Measurements from ENCODE around the gene CAPZB.
A peak's percentile ranks its signal among the peaks of the same experiment; 100 is the strongest.

Gene CAPZB

DNA sequence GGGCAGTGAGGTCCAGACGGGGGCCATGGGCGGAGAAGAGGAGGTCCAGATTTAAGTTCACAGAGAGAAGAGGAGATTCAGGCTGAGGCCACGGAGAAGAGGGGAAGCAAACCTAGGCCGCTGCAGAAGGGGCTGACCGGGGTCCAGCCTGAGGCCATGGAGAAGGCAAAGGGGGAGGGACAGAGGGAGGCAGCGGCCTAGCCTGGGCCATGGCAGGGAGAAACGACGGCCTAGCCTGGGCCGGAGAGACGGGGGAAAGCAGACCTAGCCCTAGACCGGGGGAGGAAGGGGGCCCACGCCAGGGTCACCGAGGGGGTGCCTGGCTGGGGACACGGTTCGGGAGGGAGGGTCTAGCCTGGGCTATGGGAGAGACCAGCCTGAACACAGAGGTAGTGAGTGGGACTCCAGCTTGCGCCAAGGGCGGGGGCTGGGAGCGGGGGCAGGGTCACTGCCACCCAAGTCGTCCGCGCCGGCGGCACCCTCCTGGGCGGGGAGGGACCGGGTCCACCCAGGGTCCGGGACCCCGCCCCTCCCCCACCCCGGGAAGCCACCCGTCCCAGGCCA, 459 bp downstream of the CAPZB start:
- no peak for DNase-seq (ENCODE audit: low read depth)
- TF ChIP-seq, protein P1, sequence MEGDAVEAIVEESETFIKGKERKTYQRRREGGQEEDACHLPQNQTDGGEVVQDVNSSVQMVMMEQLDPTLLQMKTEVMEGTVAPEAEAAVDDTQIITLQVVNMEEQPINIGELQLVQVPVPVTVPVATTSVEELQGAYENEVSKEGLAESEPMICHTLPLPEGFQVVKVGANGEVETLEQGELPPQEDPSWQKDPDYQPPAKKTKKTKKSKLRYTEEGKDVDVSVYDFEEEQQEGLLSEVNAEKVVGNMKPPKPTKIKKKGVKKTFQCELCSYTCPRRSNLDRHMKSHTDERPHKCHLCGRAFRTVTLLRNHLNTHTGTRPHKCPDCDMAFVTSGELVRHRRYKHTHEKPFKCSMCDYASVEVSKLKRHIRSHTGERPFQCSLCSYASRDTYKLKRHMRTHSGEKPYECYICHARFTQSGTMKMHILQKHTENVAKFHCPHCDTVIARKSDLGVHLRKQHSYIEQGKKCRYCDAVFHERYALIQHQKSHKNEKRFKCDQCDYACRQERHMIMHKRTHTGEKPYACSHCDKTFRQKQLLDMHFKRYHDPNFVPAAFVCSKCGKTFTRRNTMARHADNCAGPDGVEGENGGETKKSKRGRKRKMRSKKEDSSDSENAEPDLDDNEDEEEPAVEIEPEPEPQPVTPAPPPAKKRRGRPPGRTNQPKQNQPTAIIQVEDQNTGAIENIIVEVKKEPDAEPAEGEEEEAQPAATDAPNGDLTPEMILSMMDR (IDR thresholded peaks at IDR 0.05; ENCODE audit: low read length, missing control alignments): no peak
- H3K4me3 ChIP-seq (replicated peaks; ENCODE audit: low read depth, low read length): peak overlapping the region; percentile 78

DNA sequence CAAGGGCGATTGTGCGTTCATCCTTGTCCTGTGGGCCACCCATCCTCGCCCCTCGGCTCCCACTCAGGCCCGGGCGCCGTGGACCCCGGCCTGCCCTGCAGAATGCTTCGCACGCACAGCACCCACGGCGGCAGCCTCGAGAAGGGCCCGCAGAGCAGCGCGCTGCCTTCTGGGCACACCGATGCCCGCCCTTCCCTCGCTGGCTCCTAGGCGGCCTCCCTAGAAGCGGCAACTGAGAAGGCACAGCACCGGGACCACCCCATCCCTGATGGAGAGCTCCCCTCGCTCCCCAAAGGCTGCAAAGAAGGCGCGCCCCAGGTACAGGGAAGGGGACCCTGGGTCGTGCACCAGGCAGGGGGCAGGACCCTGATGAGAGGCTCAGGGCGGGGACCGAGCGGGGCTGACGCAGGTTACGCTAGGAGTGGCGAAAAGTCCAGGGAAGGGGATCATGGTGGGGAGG, 971 bp downstream of the CAPZB start:
- TF ChIP-seq, protein P1 (IDR thresholded peaks at IDR 0.05; ENCODE audit: low read length, missing control alignments): no peak
- H3K4me3 ChIP-seq (replicated peaks; ENCODE audit: low read depth, low read length): peak overlapping the region; percentile 78
- no peak for DNase-seq (ENCODE audit: low read depth)

DNA sequence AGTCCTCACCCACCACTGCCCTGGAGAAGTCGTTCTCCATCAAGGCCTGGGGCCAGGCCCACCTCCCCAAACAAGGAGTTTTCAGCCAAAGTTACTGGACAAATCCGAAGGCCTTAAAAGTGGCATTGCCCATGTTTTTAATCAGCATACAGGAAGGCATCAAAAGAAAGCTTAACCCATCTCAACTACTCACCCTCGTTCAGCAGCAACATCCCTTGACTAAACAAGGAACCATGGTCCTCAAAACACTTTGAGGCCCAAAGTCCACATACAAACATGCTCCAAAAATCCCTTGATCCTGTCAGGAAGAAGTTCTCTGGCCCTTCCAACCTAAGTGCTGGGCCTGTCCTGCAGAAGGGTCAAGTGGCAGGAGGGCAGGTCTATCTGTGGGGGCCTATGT, 1.6 kb downstream of the CAPZB start:
- no peak for DNase-seq (ENCODE audit: low read depth)
- TF ChIP-seq, protein P1 (IDR thresholded peaks at IDR 0.05; ENCODE audit: low read length, missing control alignments): no peak
- H3K4me3 ChIP-seq (replicated peaks; ENCODE audit: low read depth, low read length): peak overlapping the region; percentile 78

GRCh38 chr1:19483261-19483660, 2.1 kb downstream of the CAPZB start:
- peak overlapping the region; percentile 78 for H3K4me3 ChIP-seq (replicated peaks; ENCODE audit: low read depth, low read length)
- DNase-seq (ENCODE audit: low read depth): no peak
- TF ChIP-seq, protein P1 (IDR thresholded peaks at IDR 0.05; ENCODE audit: low read length, missing control alignments): no peak

- DNase-seq (ENCODE audit: low read depth): no peak
- TF ChIP-seq, protein P1 (IDR thresholded peaks at IDR 0.05; ENCODE audit: low read length, missing control alignments): no peak
- no peak overlapping the region for H3K4me3 ChIP-seq (replicated peaks; ENCODE audit: low read depth, low read length)
These were observed 3.4 kb downstream of the CAPZB start for GRCh38 chr1:19481826-19482398.

DNA sequence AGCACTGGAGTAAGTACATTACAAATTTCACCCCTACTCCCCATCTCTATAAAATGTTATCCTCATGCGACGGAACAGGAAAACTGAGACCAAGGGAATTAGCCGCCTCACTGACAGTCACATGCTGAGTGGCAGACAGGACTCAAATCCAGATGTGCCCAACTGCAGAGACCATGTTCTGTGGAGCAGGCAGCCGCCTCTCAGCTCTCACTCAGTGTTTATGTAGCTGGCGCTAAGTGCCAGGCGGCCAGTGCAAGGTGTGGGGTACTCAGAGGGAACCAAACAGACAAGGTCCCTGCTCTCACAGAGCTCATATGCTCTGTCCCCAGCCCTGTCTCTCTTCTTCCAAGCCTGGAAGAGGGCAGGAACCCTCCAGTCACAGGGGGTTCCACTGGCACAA, 5.1 kb downstream of the CAPZB start:
- H3K4me3 ChIP-seq (replicated peaks; ENCODE audit: low read depth, low read length): no peak overlapping the region
- TF ChIP-seq, protein P1 (IDR thresholded peaks at IDR 0.05; ENCODE audit: low read length, missing control alignments): no peak
- DNase-seq (ENCODE audit: low read depth): no peak

Data from fibroblast of pulmonary artery (primary cell).